A549 treated with Hydrocortisone at 1 μM for 4 hours (cell line): ENCODE results near the gene EFEMP2. TPM values are rescaled to one million over a fixed set of nuclear protein-coding genes. Genes with fewer than 3 reads are reported as not detected.

Experiments used
- total RNA-seq: library from RNA; stranded (reverse); fragments of 200-300 nt; extraction: Qiagen RNA extraction; gene quantifications from 5 replicates; pipeline ENCODE4 v1.2.3, GENCODE V29; 2022

The EFEMP2 gene
- 0.78 to 1.3 TPM (median 0.94 TPM) in 5 replicates for total RNA-seq

DNA sequence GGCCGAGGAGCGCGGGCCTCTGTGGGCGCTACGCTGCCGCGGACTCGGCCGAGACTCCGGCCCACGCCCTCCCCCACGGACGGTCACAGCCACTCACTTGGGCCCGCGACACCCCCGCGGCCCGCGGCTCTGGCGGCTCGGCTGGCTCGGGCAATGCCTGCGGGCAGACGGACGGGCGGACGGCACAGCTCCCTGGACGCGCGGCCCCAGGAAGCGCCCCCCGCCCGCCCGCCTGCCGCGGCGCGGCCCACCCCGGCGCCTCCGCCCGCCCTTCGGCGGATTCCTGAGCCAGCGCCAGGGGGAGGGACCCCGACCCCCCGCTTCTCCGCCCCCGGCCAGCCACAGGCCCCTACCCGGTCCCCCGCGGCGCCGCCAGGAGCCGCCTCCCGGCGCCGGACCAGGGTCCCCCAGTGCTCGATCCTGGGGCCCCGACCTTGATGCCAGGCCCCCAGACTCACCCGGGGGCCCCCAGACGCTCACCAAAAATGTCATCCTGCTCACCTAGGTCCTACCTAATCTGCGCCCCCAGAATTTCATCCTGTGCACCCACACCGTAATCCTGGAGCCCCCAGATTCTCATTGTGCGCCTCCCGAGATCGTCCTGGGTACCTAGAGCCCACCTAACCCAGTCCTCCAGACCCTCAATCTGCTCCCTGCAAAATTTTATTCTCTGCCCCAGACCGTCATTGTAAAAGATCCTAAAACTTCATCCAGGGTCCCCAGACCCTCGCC is at the start of gene EFEMP2:
TSS of gene EFEMP2 (minus strand) at position 215 of the 732 bp plus-strand sequence. CDS start 446 bp downstream, outside the sequence.

GRCh38 chr11:65919141-65919572 is 46.6 kb upstream of the EFEMP2 start, which contains the start of gene DRAP1:
DRAP1 (plus strand) TSS chr11:65919426; CDS start chr11:65919502, 76 bp downstream.

DNA sequence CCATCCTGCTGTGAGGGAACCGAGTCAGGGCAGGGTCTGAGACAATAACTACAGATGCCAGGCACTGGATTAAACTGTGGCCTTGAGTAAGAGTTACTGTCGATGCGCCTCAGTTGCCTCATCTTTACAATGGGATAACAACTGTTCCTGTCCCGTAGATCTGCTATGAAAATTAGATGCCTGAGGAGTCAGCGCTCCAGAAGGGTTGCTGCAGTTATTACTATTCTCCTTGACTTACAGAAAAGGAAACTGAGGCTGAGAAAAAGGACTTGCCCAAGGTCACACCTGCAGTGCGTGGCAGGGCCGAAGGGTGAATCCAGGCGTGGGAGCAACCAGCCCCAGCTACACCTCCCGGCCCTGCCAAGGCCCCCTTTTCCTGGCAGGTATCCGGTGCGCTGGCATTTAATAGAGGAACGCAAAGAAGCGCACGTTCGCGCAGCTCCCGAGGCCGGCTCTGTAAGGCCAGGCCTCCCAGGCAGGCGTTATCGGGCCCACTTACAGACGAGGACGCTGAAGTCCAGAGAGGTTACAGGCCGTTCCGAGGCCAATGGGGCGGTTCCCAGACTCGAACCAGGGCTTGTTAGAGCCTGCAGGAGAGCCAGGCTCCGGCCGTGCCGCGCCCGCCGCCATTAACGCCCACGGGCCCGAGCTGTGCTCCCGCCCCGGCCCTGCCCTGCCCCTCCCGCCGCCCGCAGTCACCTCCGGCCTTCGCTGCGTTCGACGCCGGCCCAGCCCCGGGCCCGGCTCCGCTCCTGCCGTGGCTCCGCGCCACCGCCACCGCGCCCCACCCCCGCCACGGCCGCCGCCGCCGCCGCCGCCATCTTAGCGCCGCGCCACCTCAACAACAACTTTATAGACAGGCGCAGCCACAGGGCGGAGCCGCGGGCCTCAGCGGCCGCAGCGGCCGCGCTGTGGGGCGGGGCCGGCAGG is 45.9 kb upstream of the EFEMP2 start, which contains the start of gene C11orf68:
TSS of gene C11orf68 (minus strand) at position 852 of the 930 bp plus-strand sequence. CDS start at position 821, 31 bp downstream.

DNA sequence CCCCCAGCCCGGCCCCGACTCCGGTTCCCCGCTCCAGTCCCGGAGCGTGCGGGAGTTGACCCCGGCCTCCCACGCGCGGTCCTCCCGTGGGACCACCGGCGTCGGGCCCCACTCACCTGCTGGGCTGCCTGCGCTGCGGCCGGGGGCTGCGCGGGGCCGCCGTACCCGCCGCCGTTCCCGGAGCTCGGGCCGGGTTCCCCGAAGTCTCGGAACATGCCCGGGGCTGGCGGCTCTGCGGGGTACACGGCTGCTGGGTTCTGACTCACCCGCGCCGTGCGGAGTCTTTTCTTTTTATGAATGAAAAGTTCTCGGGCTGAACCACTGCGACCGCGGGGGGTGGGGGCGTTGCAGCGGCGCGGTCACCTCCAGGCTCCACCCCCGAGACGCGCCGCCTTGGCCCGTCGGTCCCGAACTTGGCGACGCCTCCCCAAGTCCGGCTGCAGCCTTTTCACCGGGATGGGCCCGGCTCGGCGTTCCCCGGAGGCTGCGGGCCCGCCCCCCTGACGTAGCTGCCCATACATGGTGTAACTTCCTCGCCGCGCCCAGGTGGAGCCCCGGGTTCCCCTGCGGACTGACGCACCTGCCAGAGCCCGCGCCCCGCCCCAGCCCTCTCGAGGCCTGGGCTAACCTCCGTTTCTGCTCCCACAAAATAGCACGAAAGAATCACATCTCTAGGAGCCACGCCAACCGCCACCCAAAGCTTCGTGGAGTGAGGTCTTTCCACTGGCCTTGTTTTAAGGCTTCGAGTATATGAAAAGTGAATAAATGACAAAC is 27.7 kb upstream of the EFEMP2 start, which contains the start of gene FOSL1:
TSS of gene FOSL1 (minus strand) at position 264 of the 774 bp plus-strand sequence. CDS start at position 215, 49 bp downstream.

DNA sequence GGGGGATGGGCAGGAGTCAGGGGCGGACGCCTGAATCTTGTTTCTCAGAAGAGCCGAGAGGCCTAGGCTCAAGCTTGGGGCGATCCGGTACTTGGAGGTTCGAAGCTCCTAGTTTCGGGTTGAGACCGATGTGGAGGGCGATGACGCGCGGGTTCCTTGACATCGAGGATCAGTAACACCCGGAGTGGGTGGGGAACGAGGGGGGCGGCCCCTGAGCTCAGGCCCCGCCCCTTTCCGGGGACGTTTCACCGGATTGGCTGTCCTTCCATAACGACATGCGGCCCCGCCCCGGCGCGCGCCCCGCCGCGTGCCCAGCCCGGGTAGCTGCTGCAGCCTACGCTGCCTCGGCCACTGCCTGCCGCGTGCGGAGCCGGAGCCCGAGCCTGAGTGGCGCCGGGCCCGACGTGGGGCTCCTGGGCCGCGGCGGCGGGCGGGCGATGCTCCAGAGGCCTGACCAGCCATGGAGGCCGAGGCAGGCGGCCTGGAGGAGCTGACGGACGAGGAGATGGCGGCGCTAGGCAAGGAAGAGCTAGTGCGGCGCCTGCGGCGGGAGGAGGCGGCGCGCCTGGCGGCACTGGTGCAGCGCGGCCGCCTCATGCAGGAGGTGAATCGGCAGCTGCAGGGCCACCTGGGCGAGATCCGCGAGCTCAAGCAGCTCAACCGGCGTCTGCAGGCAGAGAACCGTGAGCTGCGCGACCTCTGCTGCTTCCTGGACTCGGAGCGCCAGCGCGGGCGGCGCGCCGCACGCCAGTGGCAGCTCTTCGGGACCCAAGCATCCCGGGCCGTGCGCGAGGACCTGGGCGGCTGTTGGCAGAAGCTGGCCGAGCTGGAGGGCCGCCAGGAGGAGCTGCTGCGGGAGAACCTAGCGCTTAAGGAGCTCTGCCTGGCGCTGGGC is 18.0 kb upstream of the EFEMP2 start, which contains the start of gene CCDC85B:
TSS of gene CCDC85B (plus strand) at position 350 of the 895 bp plus-strand sequence. CDS start at position 461, 111 bp downstream.

GRCh38 chr11:65888163-65888814 is 15.7 kb upstream of the EFEMP2 start, which contains the start of gene FIBP:
FIBP (minus strand) TSS chr11:65888471; CDS start chr11:65888418, 53 bp downstream.

GRCh38 chr11:65879617-65880016 is 7.0 kb upstream of the EFEMP2 start, which contains the start of gene CTSW:
CTSW (plus strand) TSS chr11:65879837; CDS start chr11:65879855, 18 bp downstream.

DNA sequence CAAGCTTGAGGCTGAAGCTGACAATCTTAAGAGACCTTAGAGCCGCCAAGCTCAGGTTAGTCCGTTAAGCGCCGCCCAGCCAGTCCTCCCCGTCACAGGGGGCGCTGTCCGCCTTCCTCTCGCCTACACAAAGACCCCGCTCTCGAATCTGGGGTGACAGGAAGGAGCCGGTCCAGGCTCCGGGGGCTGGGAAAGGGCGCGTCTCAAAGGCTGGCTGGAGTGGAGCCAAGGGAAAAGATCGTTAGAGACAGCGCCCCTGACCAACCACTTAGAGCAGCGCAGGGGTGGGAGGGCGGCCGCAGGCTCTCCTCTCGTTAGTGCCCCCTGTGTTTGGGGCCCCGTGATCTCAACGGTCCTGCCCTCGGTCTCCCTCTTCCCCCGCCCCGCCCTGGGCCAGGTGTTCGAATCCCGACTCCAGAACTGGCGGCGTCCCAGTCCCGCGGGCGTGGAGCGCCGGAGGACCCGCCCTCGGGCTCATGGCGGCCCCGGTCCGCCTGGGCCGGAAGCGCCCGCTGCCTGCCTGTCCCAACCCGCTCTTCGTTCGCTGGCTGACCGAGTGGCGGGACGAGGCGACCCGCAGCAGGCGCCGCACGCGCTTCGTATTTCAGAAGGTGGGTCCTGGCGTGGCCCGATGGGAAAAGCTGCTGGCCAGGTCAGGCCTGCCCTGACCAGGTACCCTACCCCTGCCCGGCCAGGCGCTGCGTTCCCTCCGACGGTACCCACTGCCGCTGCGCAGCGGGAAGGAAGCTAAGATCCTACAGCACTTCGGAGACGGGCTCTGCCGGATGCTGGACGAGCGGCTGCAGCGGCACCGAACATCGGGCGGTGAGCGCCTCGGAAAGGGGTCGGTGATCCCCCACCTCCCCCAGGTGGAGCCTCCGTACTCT is 12.1 kb downstream of the EFEMP2 start, which contains the start of gene MUS81:
TSS of gene MUS81 (plus strand) at position 156 of the 887 bp plus-strand sequence. CDS start at position 477, 321 bp downstream.

GRCh38 chr11:65857853-65858680 is 14.5 kb downstream of the EFEMP2 start, which contains the start of gene CFL1:
CFL1 (minus strand) TSS chr11:65858180; CDS start chr11:65858099, 81 bp downstream.

DNA sequence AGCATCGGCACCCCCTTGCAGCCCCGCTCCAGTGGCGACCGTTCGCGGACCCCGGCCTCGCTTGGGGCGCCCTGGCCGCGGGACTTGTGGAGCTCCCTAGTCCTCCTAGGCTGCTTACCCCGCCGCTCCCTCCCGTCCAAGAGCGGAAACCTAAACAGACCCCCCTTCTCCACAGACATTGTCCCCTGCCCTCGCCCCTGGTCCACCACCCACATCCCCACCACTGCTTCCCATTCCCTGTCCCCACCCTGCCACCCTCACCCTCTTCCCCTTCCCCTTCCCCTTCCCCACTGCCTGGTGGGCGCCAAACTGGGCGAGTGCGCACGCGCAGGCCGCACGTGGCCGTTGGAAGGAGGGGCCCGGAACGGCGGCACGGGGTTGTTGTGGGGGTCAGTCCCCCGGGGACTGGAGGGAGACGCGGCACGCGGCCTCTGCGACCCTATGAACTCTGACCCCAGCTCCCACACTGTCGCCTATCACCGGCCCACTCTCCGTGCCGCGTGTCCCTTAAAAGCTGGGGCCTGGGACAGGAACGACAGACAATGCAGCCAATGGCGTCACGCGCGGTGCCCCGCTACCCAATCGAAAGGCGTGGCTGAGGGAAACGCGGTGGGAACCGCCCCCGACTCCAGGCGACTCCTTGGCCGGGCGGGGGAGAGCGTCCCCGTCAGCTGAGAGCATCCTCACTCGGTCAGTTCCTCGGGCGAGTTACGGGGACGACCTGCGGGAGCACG is 39.1 kb downstream of the EFEMP2 start, which contains the start of gene SNX32:
TSS of gene SNX32 (plus strand) at position 667 of the 734 bp plus-strand sequence. CDS start 103 bp downstream, outside the sequence.

Other genes starting within 250 kb of the EFEMP2 start
- 12.9 to 19.7 TPM (median 16.4 TPM) in 5 replicates for gene SIPA1, start 234.7 kb downstream of the EFEMP2 start, total RNA-seq
- gene RELA, start 209.9 kb downstream of the EFEMP2 start, total RNA-seq: 66.4 to 76.8 TPM (median 74.4 TPM) in 5 replicates
- 41.2 to 52.5 TPM (median 50.4 TPM) in 5 replicates for gene KAT5, start 160.5 kb downstream of the EFEMP2 start, total RNA-seq
- gene RNASEH2C, start 152.0 kb downstream of the EFEMP2 start, total RNA-seq: 23.6 to 51.8 TPM (median 47.4 TPM) in 5 replicates
- 8.5 to 11.9 TPM (median 10.8 TPM) in 5 replicates for gene AP5B1, start 91.8 kb downstream of the EFEMP2 start, total RNA-seq
- gene OVOL1, start 85.7 kb downstream of the EFEMP2 start, total RNA-seq: 0.03 to 0.13 TPM (median 0.08 TPM) in 3 of 5 replicates, not detected in the others
- 0.06 to 0.11 TPM (median 0.08 TPM) in 3 of 5 replicates, not detected in the others for gene SNX32, start 38.8 kb downstream of the EFEMP2 start, total RNA-seq
- 1,998 to 2,345 TPM (median 2,265 TPM) in 5 replicates for gene CFL1, start 14.6 kb downstream of the EFEMP2 start, total RNA-seq
- gene MUS81, start 12.4 kb downstream of the EFEMP2 start, total RNA-seq: 24.8 to 34.3 TPM (median 33.8 TPM) in 5 replicates
- gene CTSW, start 7.0 kb upstream of the EFEMP2 start, total RNA-seq: 0.06 to 0.13 TPM (median 0.09 TPM) in 3 of 5 replicates, not detected in the others
- 70.0 to 85.8 TPM (median 82.0 TPM) in 5 replicates for gene FIBP, start 15.7 kb upstream of the EFEMP2 start, total RNA-seq
- gene CCDC85B, start 17.9 kb upstream of the EFEMP2 start, total RNA-seq: 18.2 to 42.2 TPM (median 39.0 TPM) in 5 replicates
- gene FOSL1, start 27.6 kb upstream of the EFEMP2 start, total RNA-seq: 97.6 to 169 TPM (median 123 TPM) in 5 replicates
- 36.2 to 49.2 TPM (median 42.8 TPM) in 5 replicates for gene C11orf68, start 46.3 kb upstream of the EFEMP2 start, total RNA-seq
- 154 to 246 TPM (median 196 TPM) in 5 replicates for gene DRAP1, start 46.6 kb upstream of the EFEMP2 start, total RNA-seq
- gene TSGA10IP, start 72.7 kb upstream of the EFEMP2 start, total RNA-seq: not detected in 5 replicates
- gene SART1, start 88.9 kb upstream of the EFEMP2 start, total RNA-seq: 43.5 to 63.3 TPM (median 54.0 TPM) in 5 replicates
- gene EIF1AD, start 129.4 kb upstream of the EFEMP2 start, total RNA-seq: 36.3 to 54.2 TPM (median 37.8 TPM) in 5 replicates
- 350 to 491 TPM (median 479 TPM) in 5 replicates for gene BANF1, start 129.7 kb upstream of the EFEMP2 start, total RNA-seq
- not detected in 5 replicates for gene CST6, start 139.2 kb upstream of the EFEMP2 start, total RNA-seq
- 0.98 to 1.4 TPM (median 1.3 TPM) in 5 replicates for gene CATSPER1, start 153.7 kb upstream of the EFEMP2 start, total RNA-seq
- not detected in 5 replicates for gene GAL3ST3, start 176.4 kb upstream of the EFEMP2 start, total RNA-seq
- gene SF3B2, start 179.6 kb upstream of the EFEMP2 start, total RNA-seq: 162 to 202 TPM (median 169 TPM) in 5 replicates
- gene PACS1, start 197.5 kb upstream of the EFEMP2 start, total RNA-seq: 57.6 to 92.8 TPM (median 81.4 TPM) in 5 replicates